Measurements from ENCODE around the gene TRRAP. TPM values are rescaled to one million over a fixed set of nuclear protein-coding genes. Genes with fewer than 3 reads are reported as not detected.

TRRAP gene
- total RNA-seq, 1 donor from 2014 or later, result 14.2 TPM

DNA sequence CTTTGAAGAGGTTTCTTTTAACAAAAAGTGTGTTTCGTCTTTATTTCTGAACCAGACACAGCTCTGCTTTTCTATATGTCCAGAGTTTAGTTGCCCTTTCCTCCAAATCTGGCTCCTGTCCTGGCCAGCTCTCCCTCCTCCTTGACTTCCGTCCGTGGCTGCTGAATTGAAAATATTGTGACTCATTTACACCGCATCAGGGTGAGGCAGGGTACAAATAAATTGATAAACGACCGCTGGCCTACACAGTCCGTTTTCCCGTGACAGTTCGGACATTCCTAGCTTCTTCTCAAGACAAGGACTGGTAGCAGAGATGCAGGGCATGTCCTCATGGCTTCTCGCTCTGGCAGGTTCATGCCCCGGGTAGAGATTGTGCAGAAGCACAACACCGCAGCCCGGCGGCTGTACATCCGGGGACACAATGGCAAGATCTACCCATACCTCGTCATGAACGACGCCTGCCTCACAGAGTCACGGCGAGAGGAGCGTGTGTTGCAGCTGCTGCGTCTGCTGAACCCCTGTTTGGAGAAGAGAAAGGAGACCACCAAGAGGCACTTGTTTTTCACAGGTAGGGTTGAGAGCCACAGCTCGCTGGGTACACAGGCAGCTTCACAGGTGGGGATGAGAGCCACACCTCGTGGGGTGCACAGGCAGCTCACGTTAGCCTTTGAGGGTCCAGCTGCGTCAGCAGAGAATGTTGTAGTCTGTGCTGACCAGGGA lies 126.6 kb downstream of the TRRAP start:
- DNase-seq (ENCODE audit: low spot score), result no peak

DNA sequence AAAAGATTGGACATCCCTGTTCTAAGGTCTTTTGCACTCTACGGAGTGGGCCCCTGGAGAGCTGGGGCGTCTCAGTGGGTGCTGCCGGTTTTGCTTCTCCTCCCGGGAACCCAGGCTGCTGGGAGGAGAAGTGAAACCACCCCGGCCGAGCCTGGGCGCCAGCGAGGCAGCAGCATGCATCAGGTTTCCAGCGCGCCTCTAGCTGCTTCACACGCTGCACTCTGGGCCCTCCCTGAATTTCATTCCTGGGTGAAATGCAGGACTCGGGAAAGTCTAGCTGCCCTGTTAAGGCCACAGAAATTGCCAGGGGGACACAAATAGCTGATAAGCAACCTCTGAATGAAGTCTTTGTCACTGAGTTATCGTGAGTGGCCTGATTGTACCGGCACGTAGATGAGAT lies 127.4 kb downstream of the TRRAP start:
- DNase-seq (ENCODE audit: low spot score), result no peak

- DNase-seq (ENCODE audit: low spot score), result no peak
Measured at GRCh38 chr7:99006739-99007424, 128.6 kb downstream of the TRRAP start.

- no peak for DNase-seq (ENCODE audit: low spot score)
Measured at GRCh38 chr7:99008181-99008631, 129.9 kb downstream of the TRRAP start.

- DNase-seq (ENCODE audit: low spot score), result no peak
Measured at GRCh38 chr7:99008921-99009530, 130.7 kb downstream of the TRRAP start.

DNA sequence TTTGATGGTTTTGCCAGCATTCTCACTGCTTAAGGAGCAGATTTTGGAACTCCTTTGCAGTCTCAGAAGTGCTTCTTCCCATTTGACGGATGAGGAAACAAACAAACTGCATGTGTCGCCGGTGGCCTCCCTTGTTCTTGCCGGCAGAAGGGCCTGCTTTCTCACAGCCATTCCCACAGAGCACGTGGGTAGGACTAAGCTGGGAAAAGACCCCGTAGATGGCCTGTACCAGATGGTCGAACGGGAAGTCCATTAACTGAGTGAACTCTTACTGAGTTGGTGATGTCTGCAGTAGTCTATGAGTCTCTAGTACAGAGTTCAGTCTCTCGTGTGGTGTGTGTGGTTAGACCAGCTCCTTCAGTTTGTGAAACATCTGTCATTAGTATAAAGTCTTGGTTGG lies 131.9 kb downstream of the TRRAP start:
- DNase-seq (ENCODE audit: low spot score), result no peak

- DNase-seq (ENCODE audit: low spot score), result no peak
Measured at GRCh38 chr7:99011341-99011705, 133.0 kb downstream of the TRRAP start.

GRCh38 chr7:99011706-99012404 lies 133.5 kb downstream of the TRRAP start:
- DNase-seq (ENCODE audit: low spot score), result no peak

DNA sequence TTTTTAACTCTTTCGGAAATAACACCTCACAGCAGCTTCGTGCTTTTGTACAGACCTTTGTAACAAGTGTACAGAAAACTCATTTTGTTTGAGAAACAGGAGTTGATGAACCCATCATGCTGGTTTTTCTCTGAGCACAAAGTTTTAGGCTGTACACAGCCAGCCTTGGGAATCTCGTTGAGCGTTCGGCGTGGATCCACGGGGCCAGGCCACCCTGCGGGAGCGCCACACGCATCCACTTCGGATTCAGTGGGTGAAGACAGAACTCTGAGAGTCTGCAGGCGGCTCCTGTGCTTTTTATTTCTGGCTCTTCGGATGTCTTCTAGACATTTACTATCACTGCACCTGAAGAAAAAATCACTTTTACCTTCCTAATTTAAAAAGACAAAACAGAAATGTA lies 134.4 kb downstream of the TRRAP start:
- DNase-seq (ENCODE audit: low spot score), result no peak

GRCh38 chr7:99013266-99014112 lies 135.2 kb downstream of the TRRAP start:
- no peak for DNase-seq (ENCODE audit: low spot score)

DNA sequence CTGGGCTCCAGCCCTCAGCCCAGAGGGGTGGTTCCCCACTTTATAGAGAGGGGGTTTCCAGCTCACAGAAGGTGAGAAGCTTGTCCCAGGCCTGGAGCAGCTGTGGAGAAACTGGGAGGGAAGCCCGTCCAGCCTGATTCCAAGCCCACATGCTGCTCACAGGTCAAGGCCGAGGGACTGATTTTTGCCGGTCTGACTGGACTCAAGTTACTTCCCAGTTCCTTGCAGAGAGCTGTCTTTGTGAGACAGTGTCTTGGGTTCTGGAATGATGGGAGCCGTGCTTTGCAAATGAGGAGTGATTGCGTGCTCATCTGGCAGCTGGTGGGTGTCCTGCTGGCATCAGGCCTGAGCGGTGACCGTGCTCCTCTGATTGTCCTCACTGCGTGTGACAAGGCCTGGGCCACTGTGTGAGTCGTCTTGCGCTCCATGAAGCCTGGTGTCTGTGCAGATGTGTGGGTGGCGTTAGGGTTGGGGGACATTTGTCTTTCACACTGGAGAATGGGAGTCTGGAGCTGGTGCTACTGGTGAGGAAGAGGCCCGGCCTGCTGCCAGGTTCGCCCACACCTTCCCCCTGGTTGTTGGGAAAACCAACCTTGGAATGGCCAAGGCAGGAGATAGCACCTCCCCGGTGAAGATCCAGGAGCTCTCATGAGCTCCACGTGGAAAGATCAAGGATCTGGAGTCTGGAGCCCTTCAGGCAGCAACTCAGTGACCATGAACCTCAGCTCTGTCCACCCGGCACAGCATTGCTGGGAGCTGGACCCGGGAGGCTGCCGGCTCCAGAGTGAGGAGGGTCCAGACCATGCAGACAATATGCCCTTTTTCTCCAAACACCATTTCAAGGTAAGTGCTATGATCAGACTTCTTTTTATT lies 136.0 kb downstream of the TRRAP start:
- no peak for DNase-seq (ENCODE audit: low spot score)

GRCh38 chr7:99016196-99016595 lies 137.9 kb downstream of the TRRAP start:
- DNase-seq (ENCODE audit: low spot score), result no peak

- no peak for DNase-seq (ENCODE audit: low spot score)
Measured at GRCh38 chr7:99019523-99020412, 141.4 kb downstream of the TRRAP start.

- no peak for DNase-seq (ENCODE audit: low spot score)
Measured at GRCh38 chr7:99020413-99020715, 142.0 kb downstream of the TRRAP start.

DNA sequence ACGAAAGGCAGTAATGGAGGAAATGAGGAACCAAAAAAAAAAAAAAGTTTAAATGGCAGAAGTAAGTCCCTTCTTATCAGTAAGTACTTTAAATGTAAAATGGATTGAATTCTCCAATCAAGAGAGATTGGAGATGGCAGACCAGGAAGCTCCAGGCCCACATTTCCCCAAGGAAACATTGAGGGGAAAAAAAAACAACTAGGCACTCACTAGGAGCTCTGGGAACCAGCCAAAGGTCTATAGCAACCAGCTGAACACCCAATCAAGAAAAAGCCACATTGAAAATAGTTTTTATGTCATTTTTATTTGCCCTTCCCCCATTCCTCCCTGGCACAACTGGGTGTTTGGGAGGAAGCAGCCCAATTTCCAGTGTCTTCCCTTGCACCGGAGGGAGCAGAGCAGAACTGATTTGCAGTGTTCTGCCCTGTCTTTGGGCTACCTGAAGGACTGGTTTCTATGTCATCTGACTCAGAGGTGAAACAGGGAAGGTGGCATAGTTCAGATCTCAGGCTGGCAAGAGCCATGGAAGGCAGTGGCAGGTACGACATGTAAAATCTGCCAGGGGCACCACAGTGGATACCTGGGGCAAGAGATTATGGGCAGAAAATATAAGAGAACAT lies 143.7 kb downstream of the TRRAP start:
- DNase-seq (ENCODE audit: low spot score), result no peak

DNA sequence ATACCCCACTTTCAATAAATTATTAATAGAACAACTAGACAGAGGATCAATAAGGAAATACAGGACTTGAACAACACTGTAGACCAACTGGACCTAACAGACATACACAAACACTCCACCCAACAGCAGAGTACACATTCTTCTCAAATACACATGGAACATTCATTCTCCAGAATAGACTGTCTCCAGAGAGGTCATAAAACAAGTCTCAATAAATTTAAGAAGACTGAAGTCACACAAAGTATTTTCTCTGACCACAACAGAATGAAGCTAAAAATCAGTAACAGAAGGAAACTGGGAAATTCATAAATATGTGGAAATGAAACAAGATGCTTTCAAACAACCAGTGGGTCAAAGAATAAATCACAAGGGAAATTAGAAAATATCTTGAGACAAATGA lies 145.7 kb downstream of the TRRAP start:
- no peak for DNase-seq (ENCODE audit: low spot score)

- no peak for DNase-seq (ENCODE audit: low spot score)
Measured at GRCh38 chr7:99027241-99027640, 148.9 kb downstream of the TRRAP start.

DNA sequence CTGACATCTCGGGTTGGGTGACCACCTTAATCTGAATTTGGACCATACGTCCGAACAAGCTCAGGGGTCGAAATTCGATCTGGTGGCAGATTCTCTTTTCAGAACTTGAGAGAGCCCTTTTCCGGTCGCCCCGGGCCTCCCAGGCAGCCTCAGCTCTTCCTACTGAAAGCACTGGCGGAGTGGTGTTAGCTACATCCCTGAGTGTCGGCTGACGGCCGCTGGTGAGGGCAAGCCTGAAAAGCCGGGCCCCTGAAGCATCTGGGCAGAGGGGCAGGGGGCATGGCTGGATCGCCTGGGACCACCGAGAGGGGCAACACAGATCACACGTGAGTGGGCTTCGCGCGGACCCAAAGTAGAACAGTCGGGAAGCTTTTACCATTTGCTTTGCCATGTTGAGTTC lies 149.5 kb downstream of the TRRAP start:
- no peak for DNase-seq (ENCODE audit: low spot score)

Measured in umbilical cord (tissue), 2 donors.